Upper lobe of left lung (tissue), 4 donors: ENCODE measurements around the gene SDR9C7.

Experiments used
- CTCF ChIP-seq, 6 experiments: fragments of 450-650 bp in 4 of 6; fragments of 200-600 bp in 2 of 6; sonication (generic) in 2 of 6; IDR thresholded peaks; one replicate each; pipeline ENCODE4 v1.5.1; 2016 to 2019; ENCODE audit warnings: antibody characterized with exemption in 6 of 6
- EP300 ChIP-seq, 4 donors: sonication (generic); formaldehyde crosslinking; IDR thresholded peaks; one replicate each; pipeline ENCODE4 v1.5.1; 2017; ENCODE audit warnings: antibody characterized with exemption in 4 of 4, control low read depth in 2 of 4
- POLR2A ChIP-seq, 4 donors: fragments of 450-650 bp; IDR thresholded peaks; one replicate each; pipeline ENCODE4 v1.5.1; 2016 to 2017; ENCODE audit warnings: antibody characterized with exemption in 4 of 4, mild to moderate bottlenecking in 2 of 4
- POLR2AphosphoS5 ChIP-seq, 2 donors: sonication (generic); formaldehyde crosslinking; IDR thresholded peaks; one replicate each; pipeline ENCODE4 v1.5.1; 2017; ENCODE audit warnings: antibody characterized with exemption in 2 of 2

GRCh38 chr12:56885316-56885715 lies 48.9 kb downstream of the SDR9C7 start:
- TF ChIP-seq CTCF (IDR thresholded peaks at IDR 0.05) (no peak), POLR2A (IDR thresholded peaks at IDR 0.05) (no peak), POLR2AphosphoS5 (IDR thresholded peaks at IDR 0.05) (no peak), EP300 (IDR thresholded peaks at IDR 0.05) (no peak)
